Neutrophil (primary cell): ENCODE results near the gene H3-3A.

Experiments used
- H3K27ac ChIP-seq: fragments of 200-600 bp; sonication (generic); 2 replicates; pipeline ENCODE4 v1.5.1; 2016; ENCODE audit warnings: mild to moderate bottlenecking, moderate library complexity
- H3K27me3 ChIP-seq: fragments of 200-600 bp; sonication (generic); 2 replicates; pipeline ENCODE4 v1.6.0; 2016; ENCODE audit warnings: mild to moderate bottlenecking
- H3K36me3 ChIP-seq: fragments of 200-600 bp; sonication (generic); 2 replicates; pipeline ENCODE4 v1.5.1; 2017
- H3K4me1 ChIP-seq, 2 experiments: fragments of 200-600 bp in 1 of 2; sonication (generic) in 1 of 2; 1 replicate in 1 of 2; 2 replicates in 1 of 2; pipeline versions ENCODE4 v1.5.1 to v1.6.1; 2013 to 2016; ENCODE audit warnings: low read depth in 1 of 2, low read length in 1 of 2, mild to moderate bottlenecking in 1 of 2, moderate library complexity in 1 of 2; ENCODE audit not compliant: control insufficient read depth in 1 of 2, insufficient read depth in 1 of 2
- H3K4me3 ChIP-seq, 2 experiments: fragments of 200-600 bp in 1 of 2; sonication (generic) in 1 of 2; 1 replicate in 1 of 2; 2 replicates in 1 of 2; pipeline ENCODE4 v1.5.1; 2013 to 2016; ENCODE audit warnings: low read depth in 1 of 2, low read length in 1 of 2, mild to moderate bottlenecking in 1 of 2, moderate library complexity in 1 of 2
- H3K9me3 ChIP-seq: fragments of 200-600 bp; sonication (generic); 2 replicates; pipeline ENCODE4 v1.5.1; 2016
- TF ChIP-seq, protein P1 (sequence below): fragments of 200-600 bp; sonication (generic); IDR thresholded peaks from 2 replicates; pipeline ENCODE4 v1.5.1; 2016; ENCODE audit warnings: antibody characterized with exemption

The H3-3A gene

DNA sequence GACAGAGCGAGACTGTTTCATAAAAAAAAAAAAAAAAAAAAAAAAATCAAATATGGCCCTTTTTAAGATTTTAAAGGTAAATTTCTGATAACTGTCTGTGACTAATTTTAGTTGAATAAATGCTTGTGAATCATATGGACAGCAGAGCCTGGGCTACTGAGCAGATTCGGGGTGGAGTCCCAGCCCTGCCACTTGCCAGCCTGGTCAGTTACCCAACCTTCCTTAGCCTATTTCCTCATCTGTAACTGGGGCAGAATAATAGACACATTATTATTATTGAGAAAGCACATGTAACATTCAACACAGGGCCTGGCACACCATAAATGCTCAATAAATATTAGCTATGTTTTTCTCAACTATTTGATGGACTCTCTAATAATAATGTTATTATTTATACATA is 11.2 kb upstream of the H3-3A start:
- Histone ChIP-seq H3K9me3 (no peaks in the 10 kb centered on the region), H3K4me3 (peak overlapping the region in 1 of 2 experiments; percentile 13), H3K27ac (peak overlapping the region; percentile 71), H3K27me3 (no peaks in the 10 kb centered on the region), H3K36me3 (no peaks in the 10 kb centered on the region), H3K4me1 (peaks cover 66 to 88% of the 10 kb centered on the region in 2 experiments)
- TF ChIP-seq, protein P1, sequence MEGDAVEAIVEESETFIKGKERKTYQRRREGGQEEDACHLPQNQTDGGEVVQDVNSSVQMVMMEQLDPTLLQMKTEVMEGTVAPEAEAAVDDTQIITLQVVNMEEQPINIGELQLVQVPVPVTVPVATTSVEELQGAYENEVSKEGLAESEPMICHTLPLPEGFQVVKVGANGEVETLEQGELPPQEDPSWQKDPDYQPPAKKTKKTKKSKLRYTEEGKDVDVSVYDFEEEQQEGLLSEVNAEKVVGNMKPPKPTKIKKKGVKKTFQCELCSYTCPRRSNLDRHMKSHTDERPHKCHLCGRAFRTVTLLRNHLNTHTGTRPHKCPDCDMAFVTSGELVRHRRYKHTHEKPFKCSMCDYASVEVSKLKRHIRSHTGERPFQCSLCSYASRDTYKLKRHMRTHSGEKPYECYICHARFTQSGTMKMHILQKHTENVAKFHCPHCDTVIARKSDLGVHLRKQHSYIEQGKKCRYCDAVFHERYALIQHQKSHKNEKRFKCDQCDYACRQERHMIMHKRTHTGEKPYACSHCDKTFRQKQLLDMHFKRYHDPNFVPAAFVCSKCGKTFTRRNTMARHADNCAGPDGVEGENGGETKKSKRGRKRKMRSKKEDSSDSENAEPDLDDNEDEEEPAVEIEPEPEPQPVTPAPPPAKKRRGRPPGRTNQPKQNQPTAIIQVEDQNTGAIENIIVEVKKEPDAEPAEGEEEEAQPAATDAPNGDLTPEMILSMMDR: no peak

- peak overlapping the region; percentile 71 for H3K27ac ChIP-seq
- TF ChIP-seq, protein P1: no peak
- peaks cover 62 to 81% of the 10 kb centered on the region in 2 experiments for H3K4me1 ChIP-seq
- H3K9me3 ChIP-seq: no peaks in the 10 kb centered on the region
- no peak overlapping the region for H3K4me3 ChIP-seq
- no peaks in the 10 kb centered on the region for H3K36me3 ChIP-seq
- no peaks in the 10 kb centered on the region for H3K27me3 ChIP-seq
Observed at GRCh38 chr1:226052061-226052460, 10.5 kb upstream of the H3-3A start.

- Histone ChIP-seq H3K27ac (peak overlapping the region; percentile 87), H3K9me3 (no peaks in the 10 kb centered on the region), H3K27me3 (no peaks in the 10 kb centered on the region), H3K36me3 (peaks cover 18% of the 10 kb centered on the region), H3K4me3 (peak overlapping the region in 1 of 2 experiments; percentile 4), H3K4me1 (peaks cover 56 to 70% of the 10 kb centered on the region in 2 experiments)
- TF ChIP-seq, protein P1: no peak
Observed at GRCh38 chr1:226054519-226055327, 7.8 kb upstream of the H3-3A start.

DNA sequence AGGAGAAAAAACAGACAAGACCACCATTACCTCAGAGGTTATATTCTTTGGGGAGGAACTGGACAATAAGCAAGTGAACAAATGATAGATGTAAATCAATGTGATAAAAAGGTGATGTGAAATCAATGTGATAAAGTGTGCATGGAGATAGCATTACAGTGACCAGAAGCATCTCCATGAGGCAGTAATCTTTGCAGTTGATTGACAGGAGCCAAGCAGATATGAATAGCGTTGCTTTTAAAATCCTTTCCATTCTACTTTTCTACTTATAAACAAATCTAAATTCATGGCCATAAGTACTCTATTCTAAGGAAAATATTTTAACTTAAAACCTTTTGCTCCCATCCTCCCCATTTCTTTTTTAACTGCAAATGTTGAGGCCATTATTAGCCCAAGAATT is 2.8 kb upstream of the H3-3A start:
- TF ChIP-seq, protein P1: no peak
- no peaks in the 10 kb centered on the region for H3K27me3 ChIP-seq
- H3K36me3 ChIP-seq: peaks cover 21% of the 10 kb centered on the region
- peak overlapping the region in 1 of 2 experiments; percentile 95 for H3K4me3 ChIP-seq
- H3K27ac ChIP-seq: peak overlapping the region; percentile 100
- H3K9me3 ChIP-seq: no peaks in the 10 kb centered on the region
- peaks cover 31 to 40% of the 10 kb centered on the region in 2 experiments for H3K4me1 ChIP-seq

DNA sequence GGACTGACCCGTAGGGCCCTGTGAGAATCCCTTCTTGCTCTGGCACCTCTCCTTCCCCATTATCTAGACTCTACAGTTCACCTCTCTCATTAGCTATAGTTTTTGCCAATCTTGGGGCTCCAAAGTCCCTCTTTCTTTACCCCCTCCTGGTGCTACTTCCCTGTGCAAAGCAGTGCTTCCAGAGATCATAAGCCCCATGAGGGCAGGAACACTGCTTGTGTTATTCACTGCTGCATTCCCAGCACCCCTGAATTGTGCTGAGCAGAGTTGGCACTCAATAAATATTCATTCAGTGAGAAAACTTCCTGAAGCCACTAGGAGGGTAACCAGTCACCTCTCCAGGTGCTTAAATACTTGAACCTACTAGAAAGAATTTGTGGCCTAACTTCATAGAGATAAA is 2.1 kb upstream of the H3-3A start:
- peak overlapping the region; percentile 66 to 95 for H3K4me3 ChIP-seq
- H3K27me3 ChIP-seq: no peaks in the 10 kb centered on the region
- H3K9me3 ChIP-seq: no peaks in the 10 kb centered on the region
- H3K4me1 ChIP-seq: peaks cover 33 to 40% of the 10 kb centered on the region in 2 experiments
- peaks cover 29% of the 10 kb centered on the region for H3K36me3 ChIP-seq
- TF ChIP-seq, protein P1: no peak
- peak overlapping the region; percentile 100 for H3K27ac ChIP-seq
